ENCODE results near the gene KCNA1.

The KCNA1 gene

GRCh38 chr12:4908684-4909409, 858 bp upstream of the KCNA1 start:
- no peak for TF ChIP-seq ZBTB7A (IDR thresholded peaks at IDR 0.05; ENCODE audit: low read depth)
- TF ChIP-seq CEBPB (IDR thresholded peaks at IDR 0.05) = no peak
- no peak for TF ChIP-seq RAD21 (IDR thresholded peaks at IDR 0.05; ENCODE audit: low read depth)
- no peak for TF ChIP-seq TEAD4 (IDR thresholded peaks at IDR 0.05)

GRCh38 chr12:4909410-4909733, 333 bp upstream of the KCNA1 start:
- no peak for TF ChIP-seq REST (IDR thresholded peaks at IDR 0.05; ENCODE audit: low read depth)
- no peak for TF ChIP-seq TEAD4 (IDR thresholded peaks at IDR 0.05)
- TF ChIP-seq EGR1 (IDR thresholded peaks at IDR 0.05) = no peak
- no peak for TF ChIP-seq CREB1 (IDR thresholded peaks at IDR 0.05; ENCODE audit: low read depth)

GRCh38 chr12:4910502-4911315, 1.0 kb downstream of the KCNA1 start:
- no peak for TF ChIP-seq MAX (IDR thresholded peaks at IDR 0.05)
- no peak for TF ChIP-seq CEBPB (IDR thresholded peaks at IDR 0.05)
- no peak for TF ChIP-seq YY1 (IDR thresholded peaks at IDR 0.05; ENCODE audit: low read depth)
- no peak for TF ChIP-seq CREB1 (IDR thresholded peaks at IDR 0.05; ENCODE audit: low read depth)
- no peak for TF ChIP-seq ZBTB7A (IDR thresholded peaks at IDR 0.05; ENCODE audit: low read depth)
- no peak for TF ChIP-seq FOXM1 (IDR thresholded peaks at IDR 0.05; ENCODE audit: borderline replicate concordance, low read depth)

DNA sequence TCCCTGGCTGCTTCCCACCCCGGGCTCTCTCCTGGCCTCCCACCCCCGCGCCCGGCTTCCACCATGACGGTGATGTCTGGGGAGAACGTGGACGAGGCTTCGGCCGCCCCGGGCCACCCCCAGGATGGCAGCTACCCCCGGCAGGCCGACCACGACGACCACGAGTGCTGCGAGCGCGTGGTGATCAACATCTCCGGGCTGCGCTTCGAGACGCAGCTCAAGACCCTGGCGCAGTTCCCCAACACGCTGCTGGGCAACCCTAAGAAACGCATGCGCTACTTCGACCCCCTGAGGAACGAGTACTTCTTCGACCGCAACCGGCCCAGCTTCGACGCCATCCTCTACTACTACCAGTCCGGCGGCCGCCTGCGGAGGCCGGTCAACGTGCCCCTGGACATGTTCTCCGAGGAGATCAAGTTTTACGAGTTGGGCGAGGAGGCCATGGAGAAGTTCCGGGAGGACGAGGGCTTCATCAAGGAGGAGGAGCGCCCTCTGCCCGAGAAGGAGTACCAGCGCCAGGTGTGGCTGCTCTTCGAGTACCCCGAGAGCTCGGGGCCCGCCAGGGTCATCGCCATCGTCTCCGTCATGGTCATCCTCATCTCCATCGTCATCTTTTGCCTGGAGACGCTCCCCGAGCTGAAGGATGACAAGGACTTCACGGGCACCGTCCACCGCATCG, 1.8 kb downstream of the KCNA1 start:
- TF ChIP-seq, protein P1, sequence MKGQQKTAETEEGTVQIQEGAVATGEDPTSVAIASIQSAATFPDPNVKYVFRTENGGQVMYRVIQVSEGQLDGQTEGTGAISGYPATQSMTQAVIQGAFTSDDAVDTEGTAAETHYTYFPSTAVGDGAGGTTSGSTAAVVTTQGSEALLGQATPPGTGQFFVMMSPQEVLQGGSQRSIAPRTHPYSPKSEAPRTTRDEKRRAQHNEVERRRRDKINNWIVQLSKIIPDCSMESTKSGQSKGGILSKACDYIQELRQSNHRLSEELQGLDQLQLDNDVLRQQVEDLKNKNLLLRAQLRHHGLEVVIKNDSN (IDR thresholded peaks at IDR 0.05) = no peak

GRCh38 chr12:4914720-4915119, 5.0 kb downstream of the KCNA1 start:
- TF ChIP-seq EGR1 (IDR thresholded peaks at IDR 0.05) = no peak

DNA sequence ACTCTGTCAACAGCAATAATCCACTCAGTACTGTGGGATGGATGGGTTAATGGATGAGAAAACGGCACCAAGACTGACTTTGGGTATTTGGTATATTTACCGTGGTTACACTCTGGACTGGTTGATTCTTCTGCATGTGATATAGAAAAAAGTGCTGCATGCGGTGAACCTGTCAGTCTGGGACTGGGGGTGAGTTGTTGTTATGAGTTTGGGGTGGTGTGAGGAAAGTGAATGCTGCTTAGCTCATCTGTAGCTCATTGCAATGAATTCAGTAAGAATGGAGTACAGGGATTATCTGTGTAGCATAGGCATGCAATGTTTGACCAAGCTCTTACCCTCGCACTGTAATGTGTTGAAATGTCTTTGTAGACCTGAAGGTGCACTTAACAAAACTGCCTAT, 6.0 kb downstream of the KCNA1 start:
- TF ChIP-seq REST (IDR thresholded peaks at IDR 0.05; ENCODE audit: low read depth) (no peak), EP300 (IDR thresholded peaks at IDR 0.05; ENCODE audit: borderline replicate concordance) (no peak), MAX (IDR thresholded peaks at IDR 0.05) (no peak), TAF1 (IDR thresholded peaks at IDR 0.05; ENCODE audit: low read depth) (no peak), CEBPB (IDR thresholded peaks at IDR 0.05) (no peak), FOXM1 (IDR thresholded peaks at IDR 0.05; ENCODE audit: borderline replicate concordance, low read depth) (no peak), ZBTB7A (IDR thresholded peaks at IDR 0.05; ENCODE audit: low read depth) (no peak), RAD21 (IDR thresholded peaks at IDR 0.05; ENCODE audit: low read depth) (no peak), TCF12 (IDR thresholded peaks at IDR 0.05; ENCODE audit: low read depth) (no peak), EGR1 (IDR thresholded peaks at IDR 0.05) (no peak), NFIC (IDR thresholded peaks at IDR 0.05) (no peak), TEAD4 (IDR thresholded peaks at IDR 0.05) (no peak), CREB1 (IDR thresholded peaks at IDR 0.05; ENCODE audit: low read depth) (no peak), YY1 (IDR thresholded peaks at IDR 0.05; ENCODE audit: low read depth) (no peak)
- TF ChIP-seq, protein P1 (IDR thresholded peaks at IDR 0.05) = no peak

Data from Ishikawa (cell line).